HCT116 (cell line): Measurements from ENCODE around the gene PLD5. TPM values are rescaled to one million over a fixed set of nuclear protein-coding genes. Genes with fewer than 3 reads are reported as not detected.

Source experiments
- ATAC-seq: fragments of 200-7000 bp; cut with Tn5 transposase; 2 replicates; pipeline ENCODE4 v1.9.1; 2020; ENCODE audit warnings: mild to moderate bottlenecking, moderate library complexity
- BruUV-seq: library from RNA; stranded (reverse); fragments of 400-500 nt; replicated peaks from 2 replicates; lab custom pipeline; 2021; lab: Mats Ljungman, UMichigan
- CTCF ChIA-PET: fragments of 300-600 bp; sonication (Branson Sonifier 250); formaldehyde crosslinking; loops from one replicate; lab custom pipeline; 2021; ENCODE audit warnings: antibody characterized with exemption; lab: Charles Lee
- POLR2A ChIA-PET: fragments of 300-600, 350-600 bp; sonication (Branson Sonifier 250); formaldehyde crosslinking; loops from one replicate; lab custom pipeline; 2021; ENCODE audit warnings: antibody characterized with exemption; lab: Charles Lee
- RAD21 ChIA-PET, 2 experiments: fragments of 300-600 bp; sonication (Branson Sonifier 250); formaldehyde crosslinking; loops; one replicate each; lab custom pipeline; 2023; ENCODE audit warnings: low total read pairs in 2 of 2; ENCODE audit not compliant: uncharacterized antibody in 2 of 2, unreplicated experiment in 2 of 2, low non-redundant PET in 1 of 2; lab: Charles Lee
- DNase-seq: peaks from one replicate; pipeline ENCODE4 v3.0.0-alpha.2; 2010; ENCODE audit warnings: low read depth, low spot score
- H2AFZ ChIP-seq: fragments of 200-600 bp; shearing (Covaris generic), sonication (generic); 2 replicates; pipeline ENCODE4 v1.6.1; 2017; ENCODE audit warnings: low read depth, mixed run types, mixed read lengths, antibody characterized with exemption, low read length; ENCODE audit not compliant: poor library complexity, severe bottlenecking
- H3K27ac ChIP-seq: 2 replicates; pipeline ENCODE4 v1.5.1; 2012; ENCODE audit warnings: low read depth, low read length
- H3K27me3 ChIP-seq: fragments of 200-600 bp; sonication (generic); 2 replicates; pipeline ENCODE4 v1.6.1; 2016; ENCODE audit warnings: mixed run types, low read length, mixed read lengths; ENCODE audit not compliant: insufficient read depth
- H3K36me3 ChIP-seq, 2 experiments: fragments of 200-500 bp in 1 of 2; fragments of 200-600 bp in 1 of 2; sonication (Bioruptor generic) in 1 of 2; sonication (generic) in 1 of 2; 2 replicates each; pipeline versions ENCODE4 v1.5.1 to v1.6.1; 2014 to 2016; ENCODE audit warnings: low read length in 2 of 2, inconsistent platforms in 1 of 2, mixed read lengths in 1 of 2, mixed run types in 1 of 2; ENCODE audit not compliant: insufficient read depth in 2 of 2, control insufficient read depth in 1 of 2
- H3K4me1 ChIP-seq, 2 experiments: fragments of 200-600 bp in 1 of 2; sonication (generic) in 1 of 2; 2 replicates each; pipeline versions ENCODE4 v1.5.1 to v1.6.1; 2012 to 2017; ENCODE audit warnings: low read length in 2 of 2, inconsistent platforms in 1 of 2, mild to moderate bottlenecking in 1 of 2, mixed read lengths in 1 of 2, mixed run types in 1 of 2, moderate library complexity in 1 of 2; ENCODE audit not compliant: insufficient read depth in 2 of 2, control insufficient read depth in 1 of 2
- H3K4me2 ChIP-seq: fragments of 200-600 bp; sonication (generic); 2 replicates; pipeline ENCODE4 v1.6.1; 2017; ENCODE audit warnings: mixed run types, low read length, mixed read lengths
- H3K4me3 ChIP-seq, 2 experiments: fragments of 200-600 bp in 1 of 2; sonication (generic) in 1 of 2; replicated peaks in 1 of 2; 2 replicates each; pipeline ENCODE4 v1.5.1; 2011 to 2016; ENCODE audit warnings: low read length in 2 of 2, control low read depth in 1 of 2, low read depth in 1 of 2, mild to moderate bottlenecking in 1 of 2, mixed read lengths in 1 of 2, mixed run types in 1 of 2
- H3K79me2 ChIP-seq: fragments of 200-600 bp; sonication (generic); 2 replicates; pipeline ENCODE4 v1.6.1; 2017; ENCODE audit warnings: mild to moderate bottlenecking, mixed run types, low read length, moderate library complexity, mixed read lengths; ENCODE audit not compliant: insufficient read depth
- H3K9ac ChIP-seq: fragments of 200-600 bp; sonication (generic); 2 replicates; pipeline ENCODE4 v1.6.1; 2016; ENCODE audit warnings: low read length, mixed read lengths
- H3K9me2 ChIP-seq: fragments of 200-600 bp; sonication (generic), shearing (Covaris generic); 2 replicates; pipeline ENCODE4 v1.6.1; 2017; ENCODE audit warnings: mixed run types, mild to moderate bottlenecking, moderate library complexity; ENCODE audit not compliant: insufficient read depth
- H3K9me3 ChIP-seq, 2 experiments: fragments of 200-500 bp in 1 of 2; fragments of 200-600 bp in 1 of 2; sonication (Bioruptor generic) in 1 of 2; sonication (generic) in 1 of 2; 2 replicates each; pipeline ENCODE4 v1.6.1; 2014 to 2017; ENCODE audit warnings: low read length in 2 of 2, mixed read lengths in 2 of 2, inconsistent platforms in 1 of 2, low read depth in 1 of 2, mild to moderate bottlenecking in 1 of 2, mixed run types in 1 of 2, moderate library complexity in 1 of 2; ENCODE audit not compliant: control insufficient read depth in 1 of 2, insufficient read depth in 1 of 2
- H4K20me1 ChIP-seq: fragments of 200-600 bp; sonication (generic), shearing (Covaris generic); 2 replicates; pipeline ENCODE4 v1.6.1; 2017; ENCODE audit warnings: mixed run types, mild to moderate bottlenecking, moderate library complexity; ENCODE audit not compliant: insufficient read depth
- CBX3 ChIP-seq: IDR thresholded peaks from 2 replicates; pipeline ENCODE4 v1.6.1; 2012; ENCODE audit warnings: low read depth
- EGR1 ChIP-seq: IDR thresholded peaks from 2 replicates; pipeline ENCODE4 v1.6.1; 2012; ENCODE audit warnings: low read depth
- EZH2 ChIP-seq: fragments of 200-600 bp; sonication (generic); IDR thresholded peaks from 2 replicates; pipeline ENCODE4 v1.6.1; 2017; ENCODE audit warnings: antibody characterized with exemption, mixed run types
- FOSL1 ChIP-seq: IDR thresholded peaks from 2 replicates; pipeline ENCODE4 v1.6.1; 2012; ENCODE audit warnings: low read depth
- JUND ChIP-seq: IDR thresholded peaks from 2 replicates; pipeline ENCODE4 v1.6.1; 2012
- MAX ChIP-seq: IDR thresholded peaks from 2 replicates; pipeline ENCODE4 v1.6.1; 2012
- SIN3A ChIP-seq: IDR thresholded peaks from 2 replicates; pipeline ENCODE4 v1.6.1; 2012; ENCODE audit warnings: low read depth
- SP1 ChIP-seq: IDR thresholded peaks from 2 replicates; pipeline ENCODE4 v1.6.1; 2012; ENCODE audit warnings: low read depth
- YY1 ChIP-seq: IDR thresholded peaks from 2 replicates; pipeline ENCODE4 v1.6.1; 2011; ENCODE audit warnings: low read length, low read depth, moderate library complexity, mild to moderate bottlenecking; ENCODE audit not compliant: insufficient replicate concordance; ENCODE audit errors: extremely low read depth
- ZBTB33 ChIP-seq: IDR thresholded peaks from 2 replicates; pipeline ENCODE4 v1.6.1; 2011; ENCODE audit warnings: mild to moderate bottlenecking, low read length, moderate library complexity; ENCODE audit not compliant: insufficient replicate concordance; ENCODE audit errors: extremely low read depth
- ZFX ChIP-seq: fragments of 450-650 bp; IDR thresholded peaks from 2 replicates; pipeline ENCODE4 v1.6.1; 2017
- ZNF274 ChIP-seq: fragments of 200-500 bp; sonication (Bioruptor generic); IDR thresholded peaks from 2 replicates; pipeline ENCODE4 v1.6.1; 2014; ENCODE audit warnings: mild to moderate bottlenecking, low read depth, low read length, inconsistent platforms
- intact Hi-C: fragments of 100-400 bp; cut with micrococcal nuclease; formaldehyde crosslinking; loops from 2 replicates; pipeline ENCODE4 v1.10.0; 2022
- total RNA-seq: library from RNA; stranded (reverse); gene quantifications from one replicate; pipeline ENCODE4 v1.2.1, GENCODE V29; 2021; ENCODE audit not compliant: unreplicated experiment

Gene PLD5
- total RNA-seq, 1 experiment from 2014 or later = not detected

- H3K27ac ChIP-seq = no peak overlapping the region
- no peak for DNase-seq
- no TSS peak for BruUV-seq
- no peaks in the 10 kb centered on the region for H4K20me1 ChIP-seq
- H3K9me2 ChIP-seq = no peaks in the 10 kb centered on the region
- ChIA-PET POLR2A (no interaction called here), CTCF (no interaction called here), RAD21 (no interaction called here)
- peaks cover 7% of the 10 kb centered on the region; the same call in 1 of the 2 replicates for H3K27me3 ChIP-seq
- H3K9ac ChIP-seq = no peak overlapping the region
- intact Hi-C loops = no loop called here
- ATAC-seq = no peak
- no peaks in the 10 kb centered on the region for H3K9me3 ChIP-seq
- no peaks in the 10 kb centered on the region for H3K79me2 ChIP-seq
- no peaks in the 10 kb centered on the region for H3K36me3 ChIP-seq
- H3K4me2 ChIP-seq = no peak overlapping the region
- no peaks in the 10 kb centered on the region for H3K4me1 ChIP-seq
- no peak overlapping the region for H2AFZ ChIP-seq
- H3K4me3 ChIP-seq = no peak overlapping the region
- TF ChIP-seq SP1 (no peak), SIN3A (no peak), YY1 (no peak), MAX (no peak), CBX3 (no peak), FOSL1 (no peak)
Observed at GRCh38 chr1:242199776-242200458, 324.6 kb downstream of the PLD5 start.

- TF ChIP-seq ZNF274 = no peak
- no peak for TF ChIP-seq ZBTB33
- no peak for TF ChIP-seq EZH2
- TF ChIP-seq JUND = no peak
- TF ChIP-seq EGR1 = no peak
- TF ChIP-seq ZFX = no peak
- no TSS peak for BruUV-seq
- POLR2A ChIA-PET = no interaction called here
- Histone ChIP-seq H3K27me3 (0 out of 2 replicates have a peak, but pooled peaks cover under 1% of the 10 kb centered on the region), H3K36me3 (no peaks in the 10 kb centered on the region), H3K4me2 (no peak overlapping the region), H2AFZ (no peak overlapping the region), H3K27ac (no peak overlapping the region), H3K4me3 (no peak overlapping the region), H3K79me2 (no peaks in the 10 kb centered on the region), H3K9me2 (no peaks in the 10 kb centered on the region), H3K4me1 (no peaks in the 10 kb centered on the region), H3K9ac (no peak overlapping the region), H3K9me3 (no peaks in the 10 kb centered on the region), H4K20me1 (no peaks in the 10 kb centered on the region)
- RAD21 ChIA-PET = no interaction called here
- CTCF ChIA-PET = no interaction called here
- ATAC-seq (no peak), DNase-seq (no peak)
- intact Hi-C loops = no loop called here
Observed at GRCh38 chr1:242197907-242198820, 326.3 kb downstream of the PLD5 start.
